IPS-18a (cell line): ENCODE measurements around the gene PROCR.

Source experiments
- H3K27ac ChIP-seq: one replicate; pipeline ENCODE4 v1.5.1; 2013; ENCODE audit warnings: low read length
- H3K27me3 ChIP-seq: one replicate; pipeline ENCODE4 v1.6.1; 2013; ENCODE audit warnings: mild to moderate bottlenecking, low read length; ENCODE audit not compliant: control insufficient read depth, insufficient read depth
- H3K36me3 ChIP-seq: one replicate; pipeline ENCODE4 v1.6.1; 2013; ENCODE audit warnings: low read depth, low read length; ENCODE audit not compliant: control insufficient read depth
- H3K4me1 ChIP-seq: one replicate; pipeline ENCODE4 v1.6.1; 2013; ENCODE audit warnings: low read depth, low read length; ENCODE audit not compliant: control insufficient read depth
- H3K4me3 ChIP-seq: one replicate; pipeline ENCODE4 v1.5.1; 2013; ENCODE audit warnings: low read length
- H3K9ac ChIP-seq: one replicate; pipeline ENCODE4 v1.6.1; 2013; ENCODE audit warnings: mild to moderate bottlenecking, low read length, moderate library complexity
- H3K9me3 ChIP-seq: one replicate; pipeline ENCODE4 v1.6.1; 2013; ENCODE audit warnings: low read depth, low read length; ENCODE audit not compliant: control insufficient read depth

PROCR gene

GRCh38 chr20:35171753-35172433 lies at the start of gene PROCR:
Gene PROCR, plus strand, starts transcription at chr20:35172072. Its CDS starts 83 bp downstream, at chr20:35172155.
- H3K4me3 ChIP-seq = peak within 1 kb of the TSS; percentile 43
- no peak within 1 kb of the TSS for H3K9ac ChIP-seq
- no peak within 1 kb of the TSS for H3K27ac ChIP-seq
- H3K9me3 ChIP-seq = no peaks in the 10 kb centered on the region
- H3K27me3 ChIP-seq = peaks cover 20% of the 10 kb centered on the region
- H3K4me1 ChIP-seq = peaks cover 15% of the 10 kb centered on the region
- no peaks in the 10 kb centered on the region for H3K36me3 ChIP-seq

GRCh38 chr20:35122756-35123405 lies 49.0 kb upstream of the PROCR start:
- Histone ChIP-seq H3K36me3 (peaks cover 26% of the 10 kb centered on the region), H3K27me3 (no peaks in the 10 kb centered on the region), H3K4me1 (no peaks in the 10 kb centered on the region), H3K9ac (no peak overlapping the region), H3K27ac (no peak overlapping the region), H3K9me3 (no peaks in the 10 kb centered on the region), H3K4me3 (no peak overlapping the region)

GRCh38 chr20:35125753-35126152 lies 46.1 kb upstream of the PROCR start:
- Histone ChIP-seq H3K27ac (no peak overlapping the region), H3K4me3 (no peak overlapping the region), H3K4me1 (no peaks in the 10 kb centered on the region), H3K36me3 (peaks cover 30% of the 10 kb centered on the region), H3K9me3 (no peaks in the 10 kb centered on the region), H3K9ac (no peak overlapping the region), H3K27me3 (no peaks in the 10 kb centered on the region)

GRCh38 chr20:35129647-35130069 lies 42.2 kb upstream of the PROCR start:
- Histone ChIP-seq H3K4me3 (no peak overlapping the region), H3K27me3 (no peaks in the 10 kb centered on the region), H3K9ac (no peak overlapping the region), H3K4me1 (no peaks in the 10 kb centered on the region), H3K27ac (no peak overlapping the region), H3K36me3 (peaks cover 31% of the 10 kb centered on the region), H3K9me3 (no peaks in the 10 kb centered on the region)

GRCh38 chr20:35131934-35132333 lies 39.9 kb upstream of the PROCR start:
- Histone ChIP-seq H3K36me3 (peaks cover 31% of the 10 kb centered on the region), H3K4me1 (no peaks in the 10 kb centered on the region), H3K4me3 (no peak overlapping the region), H3K27ac (no peak overlapping the region), H3K27me3 (no peaks in the 10 kb centered on the region), H3K9me3 (no peaks in the 10 kb centered on the region), H3K9ac (no peak overlapping the region)

GRCh38 chr20:35133031-35133430 lies 38.8 kb upstream of the PROCR start:
- Histone ChIP-seq H3K9me3 (no peaks in the 10 kb centered on the region), H3K4me1 (no peaks in the 10 kb centered on the region), H3K27me3 (no peaks in the 10 kb centered on the region), H3K9ac (no peak overlapping the region), H3K36me3 (peaks cover 35% of the 10 kb centered on the region), H3K4me3 (no peak overlapping the region), H3K27ac (no peak overlapping the region)

GRCh38 chr20:35133735-35134134 lies 38.1 kb upstream of the PROCR start:
- Histone ChIP-seq H3K4me3 (no peak overlapping the region), H3K9ac (no peak overlapping the region), H3K4me1 (no peaks in the 10 kb centered on the region), H3K27me3 (no peaks in the 10 kb centered on the region), H3K27ac (no peak overlapping the region), H3K36me3 (peaks cover 38% of the 10 kb centered on the region), H3K9me3 (no peaks in the 10 kb centered on the region)

GRCh38 chr20:35134472-35134871 lies 37.4 kb upstream of the PROCR start:
- no peak overlapping the region for H3K27ac ChIP-seq
- H3K9ac ChIP-seq = no peak overlapping the region
- no peaks in the 10 kb centered on the region for H3K27me3 ChIP-seq
- no peaks in the 10 kb centered on the region for H3K9me3 ChIP-seq
- H3K4me1 ChIP-seq = no peaks in the 10 kb centered on the region
- no peak overlapping the region for H3K4me3 ChIP-seq
- peaks cover 38% of the 10 kb centered on the region for H3K36me3 ChIP-seq

GRCh38 chr20:35134880-35135279 lies 37.0 kb upstream of the PROCR start:
- no peaks in the 10 kb centered on the region for H3K9me3 ChIP-seq
- H3K27me3 ChIP-seq = no peaks in the 10 kb centered on the region
- H3K4me1 ChIP-seq = no peaks in the 10 kb centered on the region
- H3K27ac ChIP-seq = no peak overlapping the region
- H3K36me3 ChIP-seq = peaks cover 34% of the 10 kb centered on the region
- H3K9ac ChIP-seq = no peak overlapping the region
- no peak overlapping the region for H3K4me3 ChIP-seq

GRCh38 chr20:35135867-35136586 lies 35.8 kb upstream of the PROCR start:
- no peak overlapping the region for H3K4me3 ChIP-seq
- H3K9me3 ChIP-seq = no peaks in the 10 kb centered on the region
- H3K27me3 ChIP-seq = no peaks in the 10 kb centered on the region
- peaks cover 32% of the 10 kb centered on the region for H3K36me3 ChIP-seq
- no peak overlapping the region for H3K9ac ChIP-seq
- H3K27ac ChIP-seq = no peak overlapping the region
- no peaks in the 10 kb centered on the region for H3K4me1 ChIP-seq

GRCh38 chr20:35144694-35145093 lies 27.2 kb upstream of the PROCR start:
- no peak overlapping the region for H3K4me3 ChIP-seq
- H3K9ac ChIP-seq = no peak overlapping the region
- H3K36me3 ChIP-seq = peaks cover 13% of the 10 kb centered on the region
- H3K9me3 ChIP-seq = no peaks in the 10 kb centered on the region
- H3K27ac ChIP-seq = no peak overlapping the region
- no peaks in the 10 kb centered on the region for H3K27me3 ChIP-seq
- peaks cover 6% of the 10 kb centered on the region for H3K4me1 ChIP-seq
